HL-60/S4 (cell line): ENCODE data around the gene SLC22A1.
"Not testable (repeated sequence)": the region's sequence is repeated elsewhere in the genome, so short reads cannot be mapped to it uniquely, and the experiment has no call there.

ENCODE experiments used
- in situ Hi-C: fragments of 300-500 bp; cut with MboI; formaldehyde crosslinking; loops from 2 replicates; pipeline ENCODE4 v1.14.3; 2022; ENCODE audit warnings: low sequenced_read_pairs

SLC22A1 gene

GRCh38 chr6:160137130-160137988 is 15.7 kb downstream of the SLC22A1 start:
- in situ Hi-C loops = no loop called here

GRCh38 chr6:160137989-160138835 is 16.6 kb downstream of the SLC22A1 start:
- in situ Hi-C loops = no loop called here

GRCh38 chr6:160138839-160139419 is 17.3 kb downstream of the SLC22A1 start:
- in situ Hi-C loops = no loop called here

- in situ Hi-C loops = no loop called here
Observed at GRCh38 chr6:160139420-160139851, 17.8 kb downstream of the SLC22A1 start.

GRCh38 chr6:160140493-160140892 is 18.9 kb downstream of the SLC22A1 start:
- in situ Hi-C loops = loop anchor here (10.0 kb wide), 1 partner anchor 304 kb away; no protein-coding TSS in a partner anchor

GRCh38 chr6:160141001-160141726 is 19.5 kb downstream of the SLC22A1 start:
- in situ Hi-C loops = loop anchor here (10.0 kb wide), 1 partner anchor 304 kb away; no protein-coding TSS in a partner anchor

- in situ Hi-C loops = loop anchor here (10.0 kb wide), 1 partner anchor 303 kb away; no protein-coding TSS in a partner anchor
Observed at GRCh38 chr6:160142115-160142715, 20.6 kb downstream of the SLC22A1 start.

- in situ Hi-C loops = loop anchor here (10.0 kb wide), 1 partner anchor 298 kb away; no protein-coding TSS in a partner anchor
Observed at GRCh38 chr6:160146454-160147145, 25.0 kb downstream of the SLC22A1 start.

GRCh38 chr6:160147146-160147536 is 25.5 kb downstream of the SLC22A1 start:
- in situ Hi-C loops = loop anchor here (10.0 kb wide), 1 partner anchor 298 kb away; no protein-coding TSS in a partner anchor

- in situ Hi-C loops = no loop called here
Observed at GRCh38 chr6:160154471-160154870, 32.9 kb downstream of the SLC22A1 start.

- in situ Hi-C loops = no loop called here
Observed at GRCh38 chr6:160156842-160157241, 35.2 kb downstream of the SLC22A1 start.

GRCh38 chr6:160160450-160160849 is 38.8 kb downstream of the SLC22A1 start:
- in situ Hi-C loops = no loop called here

- in situ Hi-C loops = no loop called here
Observed at GRCh38 chr6:160160929-160161646, 39.5 kb downstream of the SLC22A1 start.

- in situ Hi-C loops = no loop called here
Observed at GRCh38 chr6:160161647-160161986, 40.0 kb downstream of the SLC22A1 start.

- in situ Hi-C loops = no loop called here
Observed at GRCh38 chr6:160162030-160162566, 40.5 kb downstream of the SLC22A1 start.

- in situ Hi-C loops = no loop called here
Observed at GRCh38 chr6:160163425-160163824, 41.8 kb downstream of the SLC22A1 start.

GRCh38 chr6:160163912-160164311 is 42.3 kb downstream of the SLC22A1 start:
- in situ Hi-C loops = no loop called here

- in situ Hi-C loops = not testable (repeated sequence)
Observed at GRCh38 chr6:160165928-160166327, 44.3 kb downstream of the SLC22A1 start.
